Activated T-helper 1 cell treated with anti-CD3 and anti-CD28 coated beads, Interleukin-12 subunit alpha, Interleukin-12 subunit beta, Interleukin-2, Interleukin-4 antibody, amounts not matched to agents 30 ng/mL and 10 ng/mL and 1 ng/mL, durations not matched to agents 14 hours and 24 hours and 36 hours (primary cell): ENCODE measurements around the gene WWC2. TPM values are rescaled to one million over a fixed set of nuclear protein-coding genes. Genes with fewer than 3 reads are reported as not detected.
"Not testable (repeated sequence)": the region's sequence is repeated elsewhere in the genome, so short reads cannot be mapped to it uniquely, and the experiment has no call there.

Source experiments
- DNase-seq: peaks from one replicate; pipeline ENCODE4 v3.0.0; 2021; ENCODE audit warnings: low spot score
- H3K27ac Mint-ChIP-seq: one replicate; pipeline ENCODE4 v1.8.0; 2021; ENCODE audit warnings: mild to moderate bottlenecking, mixed read lengths
- H3K27me3 Mint-ChIP-seq: one replicate; pipeline ENCODE4 v1.8.0; 2022; ENCODE audit warnings: mild to moderate bottlenecking, moderate library complexity, mixed read lengths; ENCODE audit not compliant: insufficient read depth
- H3K36me3 Mint-ChIP-seq: one replicate; pipeline ENCODE4 v1.8.0; 2021; ENCODE audit warnings: low read depth, mixed read lengths
- H3K4me1 Mint-ChIP-seq: one replicate; pipeline ENCODE4 v1.8.0; 2021; ENCODE audit warnings: low read depth, mixed read lengths
- H3K4me3 Mint-ChIP-seq: one replicate; pipeline ENCODE4 v1.8.0; 2021; ENCODE audit warnings: mild to moderate bottlenecking, moderate library complexity, mixed read lengths
- H3K9me3 Mint-ChIP-seq: one replicate; pipeline ENCODE4 v1.8.0; 2021; ENCODE audit warnings: mixed read lengths
- intact Hi-C: fragments of 100-400 bp; cut with micrococcal nuclease; formaldehyde crosslinking; loops from one replicate; pipeline ENCODE4 v1.15.1; 2024
- total RNA-seq: library from RNA; stranded (reverse); gene quantifications from 2 replicates; pipeline ENCODE4 v1.2.3, GENCODE V29; 2022

Gene WWC2
- total RNA-seq, 1 donor from 2014 or later: 0.75 TPM

DNA sequence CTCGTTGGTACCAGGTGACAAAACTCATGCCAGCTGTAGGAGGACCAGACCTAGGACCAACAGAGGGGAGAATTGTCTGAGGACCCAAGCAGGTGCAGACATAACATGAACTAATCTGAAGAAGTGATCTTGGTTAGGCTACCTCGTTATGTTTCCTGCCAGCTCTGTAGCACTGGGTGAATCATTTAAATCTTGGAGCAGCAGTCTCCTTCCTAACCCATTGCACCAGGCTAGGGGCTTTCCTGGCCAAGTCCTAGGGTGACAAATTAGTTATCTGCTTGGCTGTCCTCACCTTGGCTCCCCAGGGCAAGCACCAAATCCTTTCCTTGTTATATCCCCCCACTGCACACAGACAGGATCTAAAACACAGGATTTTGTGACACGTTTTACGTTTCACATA lies 87.8 kb downstream of the WWC2 start:
- H3K27me3 Mint-ChIP-seq: peaks cover 39% of the 10 kb centered on the region
- H3K27ac Mint-ChIP-seq: no peak overlapping the region
- no peak for DNase-seq
- peaks cover 13% of the 10 kb centered on the region for H3K4me1 Mint-ChIP-seq
- H3K9me3 Mint-ChIP-seq: peaks cover 7% of the 10 kb centered on the region
- H3K36me3 Mint-ChIP-seq: no peaks in the 10 kb centered on the region
- intact Hi-C loops: loop anchor here (10.0 kb wide), 1 partner anchor 208 kb away; no protein-coding TSS in a partner anchor
- H3K4me3 Mint-ChIP-seq: no peak overlapping the region

GRCh38 chr4:183190900-183191527 lies 92.0 kb downstream of the WWC2 start:
- no peaks in the 10 kb centered on the region for H3K9me3 Mint-ChIP-seq
- DNase-seq: no peak

GRCh38 chr4:183191630-183192029 lies 92.6 kb downstream of the WWC2 start:
- Mint-ChIP-seq H3K9me3 (no peaks in the 10 kb centered on the region), H3K4me3 (no peak overlapping the region), H3K27ac (no peak overlapping the region), H3K36me3 (no peaks in the 10 kb centered on the region), H3K27me3 (peaks cover 43% of the 10 kb centered on the region), H3K4me1 (no peaks in the 10 kb centered on the region)
- intact Hi-C loops: no loop called here
- no peak for DNase-seq

More at GRCh38 chr4:183190900-183191527, 92.0 kb downstream of the WWC2 start:
- no peak overlapping the region for H3K27ac Mint-ChIP-seq
- H3K4me3 Mint-ChIP-seq: no peak overlapping the region
- intact Hi-C loops: no loop called here
- H3K4me1 Mint-ChIP-seq: no peaks in the 10 kb centered on the region
- H3K36me3 Mint-ChIP-seq: no peaks in the 10 kb centered on the region
- peaks cover 42% of the 10 kb centered on the region for H3K27me3 Mint-ChIP-seq

GRCh38 chr4:183192571-183192970 lies 93.5 kb downstream of the WWC2 start:
- Mint-ChIP-seq H3K27ac (no peak overlapping the region), H3K27me3 (peaks cover 43% of the 10 kb centered on the region)

GRCh38 chr4:183193730-183194338 lies 94.8 kb downstream of the WWC2 start:
- H3K4me3 Mint-ChIP-seq, intact Hi-C loops, H3K36me3 Mint-ChIP-seq, DNase-seq, H3K4me1 Mint-ChIP-seq, H3K9me3 Mint-ChIP-seq, H3K27ac Mint-ChIP-seq: not testable (repeated sequence)
- H3K27me3 Mint-ChIP-seq: peaks cover 39% of the 10 kb centered on the region

More at GRCh38 chr4:183192571-183192970, 93.5 kb downstream of the WWC2 start:
- H3K36me3 Mint-ChIP-seq: no peaks in the 10 kb centered on the region
- no peaks in the 10 kb centered on the region for H3K4me1 Mint-ChIP-seq
- no peak for DNase-seq
- intact Hi-C loops: no loop called here
- no peak overlapping the region for H3K4me3 Mint-ChIP-seq
- H3K9me3 Mint-ChIP-seq: no peaks in the 10 kb centered on the region

DNA sequence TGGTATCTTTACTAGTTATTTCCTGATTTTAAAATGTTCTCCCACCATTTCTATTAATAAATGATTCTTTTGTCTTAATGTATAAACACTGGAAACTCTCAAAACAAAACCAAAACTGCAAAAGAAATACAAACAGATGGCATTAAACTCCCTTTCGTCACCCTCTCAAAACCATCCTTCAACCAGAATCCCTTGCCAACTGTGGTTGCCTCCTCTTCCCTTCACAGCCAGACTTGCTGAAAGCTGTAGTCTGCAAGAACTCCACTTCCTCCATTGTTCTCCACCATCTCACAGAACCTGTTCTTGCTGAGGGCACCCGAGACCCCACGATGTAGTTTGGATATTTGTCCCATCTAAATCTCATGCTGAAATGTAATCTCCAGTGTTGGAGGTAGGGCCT lies 96.5 kb downstream of the WWC2 start:
- H3K27ac Mint-ChIP-seq: no peak overlapping the region
- no peaks in the 10 kb centered on the region for H3K9me3 Mint-ChIP-seq
- intact Hi-C loops: no loop called here
- no peak for DNase-seq
- H3K27me3 Mint-ChIP-seq: peaks cover 31% of the 10 kb centered on the region
- no peaks in the 10 kb centered on the region for H3K36me3 Mint-ChIP-seq
- H3K4me3 Mint-ChIP-seq: no peak overlapping the region
- no peaks in the 10 kb centered on the region for H3K4me1 Mint-ChIP-seq

DNA sequence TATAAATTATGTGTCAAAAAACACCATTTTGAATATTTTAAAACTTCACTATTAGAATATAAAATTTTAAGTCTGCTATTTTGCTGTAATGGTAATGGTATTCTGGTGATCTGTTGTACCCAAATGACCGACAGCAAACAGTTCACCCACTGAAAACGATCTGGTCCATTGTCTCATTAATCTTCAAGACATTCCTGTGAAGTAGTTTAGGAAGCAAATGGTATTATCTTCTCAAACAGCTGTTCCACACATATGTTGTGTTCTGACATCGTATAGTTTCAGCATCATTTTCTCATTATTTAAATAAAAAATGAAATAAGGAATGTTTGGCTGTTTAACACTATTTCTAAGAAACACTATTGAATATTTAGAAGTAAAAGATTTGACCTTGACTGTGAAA lies 98.1 kb downstream of the WWC2 start:
- Mint-ChIP-seq H3K4me1 (no peaks in the 10 kb centered on the region), H3K9me3 (no peaks in the 10 kb centered on the region), H3K27ac (no peak overlapping the region), H3K36me3 (no peaks in the 10 kb centered on the region), H3K27me3 (peaks cover 20% of the 10 kb centered on the region), H3K4me3 (no peak overlapping the region)
- no peak for DNase-seq
- intact Hi-C loops: no loop called here

DNA sequence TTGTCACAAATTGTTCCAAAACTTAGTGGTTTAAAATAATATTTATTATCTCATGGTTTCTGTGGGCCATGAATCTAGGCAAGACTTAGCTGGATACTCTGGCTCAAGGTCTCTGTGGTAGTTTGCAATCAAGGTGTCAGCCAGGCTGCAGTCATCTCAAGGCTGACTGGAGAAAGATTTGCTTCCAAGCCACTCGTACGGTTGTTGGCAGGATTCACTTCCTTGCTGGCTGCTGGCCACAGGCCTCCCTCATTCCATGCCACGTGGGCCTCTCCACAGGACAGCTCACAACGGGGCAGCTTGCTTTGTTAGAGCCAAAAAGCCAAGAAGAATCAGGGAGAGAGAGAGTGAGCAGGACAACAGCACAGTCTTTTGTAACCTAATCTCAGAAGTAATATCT lies 101.4 kb downstream of the WWC2 start:
- Mint-ChIP-seq H3K27ac (no peak overlapping the region), H3K36me3 (no peaks in the 10 kb centered on the region), H3K27me3 (peaks cover 10% of the 10 kb centered on the region), H3K9me3 (no peaks in the 10 kb centered on the region), H3K4me1 (no peaks in the 10 kb centered on the region), H3K4me3 (no peak overlapping the region)
- intact Hi-C loops: no loop called here
- DNase-seq: no peak

- no peak overlapping the region for H3K27ac Mint-ChIP-seq
- H3K4me3 Mint-ChIP-seq: no peak overlapping the region
- no peaks in the 10 kb centered on the region for H3K36me3 Mint-ChIP-seq
- no peaks in the 10 kb centered on the region for H3K4me1 Mint-ChIP-seq
- intact Hi-C loops: no loop called here
- no peaks in the 10 kb centered on the region for H3K9me3 Mint-ChIP-seq
- H3K27me3 Mint-ChIP-seq: peaks cover 5% of the 10 kb centered on the region
- no peak for DNase-seq
These were observed 102.3 kb downstream of the WWC2 start for GRCh38 chr4:183201331-183201730.

GRCh38 chr4:183202523-183202922 lies 103.5 kb downstream of the WWC2 start:
- Mint-ChIP-seq H3K9me3 (no peaks in the 10 kb centered on the region), H3K36me3 (no peaks in the 10 kb centered on the region), H3K27ac (no peak overlapping the region), H3K27me3 (peaks cover 4% of the 10 kb centered on the region), H3K4me1 (no peaks in the 10 kb centered on the region), H3K4me3 (no peak overlapping the region)
- intact Hi-C loops: no loop called here
- DNase-seq: no peak

DNA sequence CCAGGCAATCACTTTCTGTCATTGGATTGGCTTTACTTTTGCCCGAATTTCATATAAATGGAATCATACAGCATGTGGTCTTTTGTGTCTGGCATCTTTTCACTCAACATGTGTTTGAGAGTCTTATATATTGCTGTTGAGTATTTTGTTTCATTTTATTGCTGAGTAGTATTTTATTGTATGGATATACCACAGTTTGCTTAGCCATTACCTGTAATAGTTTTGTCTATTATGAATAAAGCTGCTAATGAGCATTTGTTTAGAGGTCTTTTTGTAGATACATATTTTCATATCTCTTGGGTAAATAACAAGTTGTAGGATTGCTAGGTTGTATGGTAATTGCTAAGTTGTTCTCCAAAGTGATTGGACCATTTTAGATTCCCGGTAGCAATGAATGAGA lies 105.7 kb downstream of the WWC2 start:
- Mint-ChIP-seq H3K27ac (no peak overlapping the region), H3K36me3 (no peaks in the 10 kb centered on the region), H3K4me1 (no peaks in the 10 kb centered on the region)

DNA sequence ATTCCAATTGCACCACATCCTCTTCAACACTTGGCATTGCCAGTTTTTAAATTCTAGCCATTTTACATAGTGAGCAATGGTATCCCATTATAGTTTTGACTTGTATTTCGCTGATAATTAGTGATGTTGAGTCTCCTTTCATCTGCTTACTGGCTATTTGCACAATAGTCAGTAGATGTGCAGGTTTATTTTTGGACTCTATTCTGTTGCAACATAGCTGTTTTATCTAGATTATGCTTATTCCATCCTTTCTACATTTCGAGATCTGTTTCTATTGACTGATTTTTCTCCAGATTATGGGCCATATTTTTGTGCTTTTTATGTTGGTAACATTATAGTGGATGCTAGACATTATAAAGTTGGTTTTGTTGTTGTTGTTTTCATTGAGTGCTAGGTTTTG lies 106.1 kb downstream of the WWC2 start:
- Mint-ChIP-seq H3K9me3 (no peaks in the 10 kb centered on the region), H3K36me3 (no peaks in the 10 kb centered on the region), H3K4me1 (no peaks in the 10 kb centered on the region), H3K27ac (no peak overlapping the region), H3K4me3 (no peak overlapping the region), H3K27me3 (peaks cover 2% of the 10 kb centered on the region)
- intact Hi-C loops: no loop called here
- DNase-seq: no peak

More for the DNA sequence above, 105.7 kb downstream of the WWC2 start:
- Mint-ChIP-seq H3K27me3 (peaks cover 2% of the 10 kb centered on the region), H3K9me3 (no peaks in the 10 kb centered on the region), H3K4me3 (no peak overlapping the region)
- intact Hi-C loops: no loop called here
- DNase-seq: no peak

- Mint-ChIP-seq H3K27ac (no peak overlapping the region), H3K27me3 (peaks cover 2% of the 10 kb centered on the region), H3K4me1 (no peaks in the 10 kb centered on the region), H3K9me3 (no peaks in the 10 kb centered on the region), H3K4me3 (no peak overlapping the region), H3K36me3 (no peaks in the 10 kb centered on the region)
- intact Hi-C loops: no loop called here
- DNase-seq: no peak
These were observed 106.7 kb downstream of the WWC2 start for GRCh38 chr4:183205709-183206108.
